CD14-positive monocyte (primary cell): ENCODE results near the gene COTL1. TPM values are rescaled to one million over a fixed set of nuclear protein-coding genes. Genes with fewer than 3 reads are reported as not detected.
A peak's percentile ranks its signal among the peaks of the same experiment; 100 is the strongest.
"Not testable (repeated sequence)": the region's sequence is repeated elsewhere in the genome, so short reads cannot be mapped to it uniquely, and the experiment has no call there.

ENCODE experiments used
- DNase-seq, 3 donors: peaks; one replicate each; pipeline ENCODE4 v3.0.0-alpha.2; 2011 to 2022
- H2AFZ ChIP-seq: 2 replicates; pipeline ENCODE4 v1.6.0; 2012; ENCODE audit warnings: mild to moderate bottlenecking, low read depth, low read length, inconsistent platforms; ENCODE audit not compliant: insufficient read depth, poor library complexity, severe bottlenecking
- H3K27ac ChIP-seq, 2 donors: 1 replicate in 1 of 2; 2 replicates in 1 of 2; pipeline ENCODE4 v1.5.1; 2012 to 2013; ENCODE audit warnings: low read length in 2 of 2, control low read depth in 1 of 2, inconsistent platforms in 1 of 2, low read depth in 1 of 2, mild to moderate bottlenecking in 1 of 2
- H3K27me3 ChIP-seq, 2 donors: one replicate each; pipeline versions ENCODE4 v1.6.0 to v1.6.1; 2011 to 2013; ENCODE audit warnings: low read length in 2 of 2; ENCODE audit not compliant: control insufficient read depth in 2 of 2, insufficient read depth in 2 of 2
- H3K36me3 ChIP-seq, 2 donors: replicated peaks in 1 of 2; 1 replicate in 1 of 2; 2 replicates in 1 of 2; pipeline versions ENCODE4 v1.5.1 to v1.6.1; 2012 to 2013; ENCODE audit warnings: low read length in 2 of 2, control low read depth in 1 of 2, inconsistent platforms in 1 of 2, mild to moderate bottlenecking in 1 of 2; ENCODE audit not compliant: insufficient read depth in 2 of 2, control insufficient read depth in 1 of 2
- H3K4me1 ChIP-seq, 2 donors: 1 replicate in 1 of 2; 2 replicates in 1 of 2; pipeline versions ENCODE4 v1.5.1 to v1.6.1; 2012 to 2013; ENCODE audit warnings: low read length in 2 of 2, control low read depth in 1 of 2, inconsistent platforms in 1 of 2, mild to moderate bottlenecking in 1 of 2, moderate library complexity in 1 of 2; ENCODE audit not compliant: insufficient read depth in 2 of 2, control insufficient read depth in 1 of 2
- H3K4me2 ChIP-seq: replicated peaks from 2 replicates; pipeline ENCODE3; 2012; ENCODE audit warnings: low read length, moderate library complexity, mild to moderate bottlenecking; ENCODE audit not compliant: poor library complexity, severe bottlenecking; ENCODE audit errors: extremely low read depth
- H3K4me3 ChIP-seq, 3 experiments: fragments of 200-600 bp in 1 of 3; sonication (generic) in 1 of 3; replicated peaks in 1 of 3; 1 replicate in 2 of 3; 2 replicates in 1 of 3; pipeline ENCODE4 v1.5.1; 2011 to 2013; ENCODE audit warnings: low read length in 3 of 3, mild to moderate bottlenecking in 3 of 3, control low read depth in 2 of 3, low read depth in 2 of 3, inconsistent platforms in 1 of 3, moderate library complexity in 1 of 3
- H3K79me2 ChIP-seq: 2 replicates; pipeline ENCODE4 v1.6.0; 2012; ENCODE audit warnings: mild to moderate bottlenecking, control low read depth, inconsistent platforms, low read length, moderate library complexity; ENCODE audit not compliant: insufficient read depth
- H3K9ac ChIP-seq: 2 replicates; pipeline ENCODE4 v1.6.0; 2017; ENCODE audit warnings: low read length, mild to moderate bottlenecking; ENCODE audit not compliant: insufficient read depth, poor library complexity, severe bottlenecking
- H3K9me3 ChIP-seq, 2 donors: replicated peaks in 1 of 2; 1 replicate in 1 of 2; 2 replicates in 1 of 2; pipeline versions ENCODE4 v1.5.1 to v1.6.1; 2012 to 2013; ENCODE audit warnings: low read length in 2 of 2, control low read depth in 1 of 2; ENCODE audit not compliant: control insufficient read depth in 1 of 2, insufficient read depth in 1 of 2
- H4K20me1 ChIP-seq: 2 replicates; pipeline ENCODE4 v1.6.0; 2012; ENCODE audit warnings: mild to moderate bottlenecking, low read length, control low read depth, moderate library complexity; ENCODE audit not compliant: insufficient read depth
- H3K27ac Mint-ChIP-seq, 7 donors: one replicate each; pipeline ENCODE4 v1.8.0; 2020; ENCODE audit warnings: mild to moderate bottlenecking in 7 of 7, mixed read lengths in 7 of 7, moderate library complexity in 6 of 7, inconsistent platforms in 2 of 7
- H3K27me3 Mint-ChIP-seq, 3 donors: one replicate each; pipeline ENCODE4 v1.8.0; 2021 to 2022; ENCODE audit warnings: low read depth in 3 of 3, mild to moderate bottlenecking in 3 of 3, mixed read lengths in 3 of 3, moderate library complexity in 3 of 3, inconsistent platforms in 1 of 3
- H3K36me3 Mint-ChIP-seq, 2 donors: one replicate each; pipeline ENCODE4 v1.8.0; 2020; ENCODE audit warnings: mixed read lengths in 2 of 2, inconsistent platforms in 1 of 2, mild to moderate bottlenecking in 1 of 2
- H3K4me1 Mint-ChIP-seq: one replicate; pipeline ENCODE4 v1.8.0; 2020; ENCODE audit warnings: mild to moderate bottlenecking, mixed read lengths
- H3K4me3 Mint-ChIP-seq, 2 donors: one replicate each; pipeline ENCODE4 v1.8.0; 2020; ENCODE audit warnings: mild to moderate bottlenecking in 2 of 2, mixed read lengths in 2 of 2, moderate library complexity in 1 of 2
- H3K9me3 Mint-ChIP-seq, 7 donors: one replicate each; pipeline ENCODE4 v1.8.0; 2020 to 2022; ENCODE audit warnings: mixed read lengths in 7 of 7, mild to moderate bottlenecking in 6 of 7, moderate library complexity in 6 of 7, inconsistent platforms in 2 of 7
- CTCF ChIP-seq: fragments of 200-600 bp; IDR thresholded peaks from one replicate; pipeline ENCODE4 v1.8.0; 2022; ENCODE audit warnings: antibody characterized with exemption, mild to moderate bottlenecking
- WGBS: methylation state at CpG from one replicate; pipeline ENCODE4 v1.1.5; 2013; ENCODE audit warnings: missing lambda C conversion rate; ENCODE audit not compliant: insufficient coverage; 5-methylcytosine and 5-hydroxymethylcytosine counted together
- intact Hi-C, 2 donors: fragments of 100-400 bp; cut with micrococcal nuclease; formaldehyde crosslinking; loops; one replicate each; pipeline versions ENCODE4 v1.15.0 to v1.15.1; 2023
- polyA plus RNA-seq, 3 donors: library from polyadenylated mRNA; depleted of rRNA in 1 of 3; unstranded in 2 of 3; stranded (reverse) in 1 of 3; fragments of 300-500 nt in 2 of 3; fragments of >200 nt in 1 of 3; fragmentation: Illumina TruSeq in 2 of 3; gene quantifications; 1 replicate in 2 of 3; 2 replicates in 1 of 3; pipeline ENCODE4 v1.2.3, GENCODE V29; 2012 to 2021

COTL1 gene
- polyA plus RNA-seq, 3 donors, result 648 to 1,843 (median 1,643) TPM

- no peak overlapping the region for H3K4me3 Mint-ChIP-seq
- no peak overlapping the region for H3K4me3 ChIP-seq
- intact Hi-C loops, result no loop called here
These were observed 15.7 kb upstream of the COTL1 start for GRCh38 chr16:84633622-84634021.

GRCh38 chr16:84632862-84633261, 15.0 kb upstream of the COTL1 start:
- H3K27ac ChIP-seq, H3K9me3 Mint-ChIP-seq, H3K4me3 Mint-ChIP-seq, H3K36me3 ChIP-seq, H3K36me3 Mint-ChIP-seq, intact Hi-C loops, H3K27me3 ChIP-seq, DNase-seq, H4K20me1 ChIP-seq, H3K79me2 ChIP-seq, H3K27me3 Mint-ChIP-seq, H2AFZ ChIP-seq, H3K9ac ChIP-seq, H3K4me3 ChIP-seq, H3K4me2 ChIP-seq, H3K9me3 ChIP-seq: not testable (repeated sequence)
- 100% methylated on average over 3 of the region's 7 CpGs for WGBS
- H3K4me1 Mint-ChIP-seq, result peaks cover 38% of the 10 kb centered on the region
- peak overlapping the region in 2 of 7 donors; percentile 45 to 84 for H3K27ac Mint-ChIP-seq
- peaks cover 26 to 27% of the 10 kb centered on the region in 2 donors for H3K4me1 ChIP-seq

More at GRCh38 chr16:84633622-84634021, 15.7 kb upstream of the COTL1 start:
- no peak overlapping the region for H3K27ac ChIP-seq
- no peak overlapping the region for H2AFZ ChIP-seq
- Mint-ChIP-seq H3K9me3 (peaks cover 0 to 8% (median 0%) of the 10 kb centered on the region in 7 donors), H3K27ac (no peak overlapping the region), H3K4me1 (peaks cover 39% of the 10 kb centered on the region), H3K36me3 (peaks cover 0 to 2% of the 10 kb centered on the region in 2 donors), H3K27me3 (peaks cover 2 to 4% (median 4%) of the 10 kb centered on the region in 3 donors)
- WGBS, result 90% methylated on average over 9 of the region's 9 CpGs
- H4K20me1 ChIP-seq, result no peaks in the 10 kb centered on the region
- H3K79me2 ChIP-seq, result no peaks in the 10 kb centered on the region
- no peaks in the 10 kb centered on the region for H3K36me3 ChIP-seq
- TF ChIP-seq CTCF, result no peak
- no peak overlapping the region for H3K4me2 ChIP-seq
- no peaks in the 10 kb centered on the region for H3K27me3 ChIP-seq
- peaks cover 26 to 27% of the 10 kb centered on the region in 2 donors for H3K4me1 ChIP-seq
- no peaks in the 10 kb centered on the region for H3K9me3 ChIP-seq
- H3K9ac ChIP-seq, result no peak overlapping the region
- no peak for DNase-seq
